ENCODE results near the gene CREB5. TPM values are rescaled to one million over a fixed set of nuclear protein-coding genes. Genes with fewer than 3 reads are reported as not detected.

Gene CREB5
- total RNA-seq, 4 donors from 2014 or later, result 0.88 to 31.4 (median 15.9) TPM

DNA sequence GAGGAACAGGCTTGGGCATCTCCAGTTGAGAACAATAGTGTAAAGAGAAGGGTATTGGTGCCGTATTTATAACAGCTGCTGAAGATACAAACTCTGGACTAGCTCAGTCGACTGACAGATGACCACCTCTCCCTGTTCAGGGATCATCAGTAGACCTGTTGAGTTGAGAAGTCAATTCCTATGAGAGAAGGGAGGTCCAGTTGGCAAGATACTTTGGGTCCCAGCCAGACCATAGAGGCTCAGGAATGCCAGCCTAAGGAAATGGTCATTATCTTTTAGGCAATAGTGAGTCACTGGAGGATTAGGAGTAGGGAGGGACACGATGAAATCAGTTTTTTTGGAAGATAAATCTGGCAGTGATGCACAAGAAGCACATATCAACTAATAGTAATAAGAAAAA, 342.9 kb downstream of the CREB5 start:
- Histone ChIP-seq H3K9me3 (no peaks in the 10 kb centered on the region), H3K27ac (no peak overlapping the region), H3K4me3 (no peak overlapping the region), H3K36me3 (no peaks in the 10 kb centered on the region), H3K4me1 (no peaks in the 10 kb centered on the region), H3K27me3 (no peaks in the 10 kb centered on the region)
- no peak for DNase-seq
- TF ChIP-seq POLR2A (IDR thresholded peaks at IDR 0.05), result no peak
- TF ChIP-seq CTCF (IDR thresholded peaks at IDR 0.05), result no peak

DNA sequence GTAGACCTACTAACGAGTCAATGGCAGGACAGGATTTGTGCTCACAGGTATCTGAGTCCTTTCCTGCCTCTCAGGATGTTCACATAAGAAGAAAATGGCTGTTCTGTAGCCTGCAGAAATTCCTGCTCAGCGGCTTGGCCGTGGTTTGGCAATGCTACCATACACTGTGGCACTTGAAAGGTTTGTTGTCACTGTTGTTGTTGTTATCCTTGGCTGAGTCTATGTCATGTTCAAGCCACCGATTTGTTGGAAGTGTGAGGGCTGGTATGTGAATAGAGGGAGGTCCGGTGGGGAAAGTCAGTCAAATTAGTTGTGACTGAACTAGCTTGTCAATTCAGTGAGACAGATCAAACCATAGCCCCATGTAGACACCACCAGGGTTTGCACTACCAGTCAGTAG, 345.9 kb downstream of the CREB5 start:
- no peaks in the 10 kb centered on the region for H3K27me3 ChIP-seq
- H3K9me3 ChIP-seq, result no peaks in the 10 kb centered on the region
- no peak for TF ChIP-seq POLR2A (IDR thresholded peaks at IDR 0.05)
- TF ChIP-seq CTCF (IDR thresholded peaks at IDR 0.05), result no peak
- H3K27ac ChIP-seq, result no peak overlapping the region
- no peak for DNase-seq
- H3K4me3 ChIP-seq, result no peak overlapping the region
- no peaks in the 10 kb centered on the region for H3K36me3 ChIP-seq
- no peaks in the 10 kb centered on the region for H3K4me1 ChIP-seq

- Histone ChIP-seq H3K27ac (no peak overlapping the region), H3K4me3 (no peak overlapping the region), H3K36me3 (no peaks in the 10 kb centered on the region), H3K4me1 (no peaks in the 10 kb centered on the region), H3K9me3 (no peaks in the 10 kb centered on the region), H3K27me3 (no peaks in the 10 kb centered on the region)
- DNase-seq, result no peak
- TF ChIP-seq CTCF (IDR thresholded peaks at IDR 0.05) (no peak), POLR2A (IDR thresholded peaks at IDR 0.05) (no peak)
Observed at GRCh38 chr7:28759475-28759971, 347.2 kb downstream of the CREB5 start.

DNA sequence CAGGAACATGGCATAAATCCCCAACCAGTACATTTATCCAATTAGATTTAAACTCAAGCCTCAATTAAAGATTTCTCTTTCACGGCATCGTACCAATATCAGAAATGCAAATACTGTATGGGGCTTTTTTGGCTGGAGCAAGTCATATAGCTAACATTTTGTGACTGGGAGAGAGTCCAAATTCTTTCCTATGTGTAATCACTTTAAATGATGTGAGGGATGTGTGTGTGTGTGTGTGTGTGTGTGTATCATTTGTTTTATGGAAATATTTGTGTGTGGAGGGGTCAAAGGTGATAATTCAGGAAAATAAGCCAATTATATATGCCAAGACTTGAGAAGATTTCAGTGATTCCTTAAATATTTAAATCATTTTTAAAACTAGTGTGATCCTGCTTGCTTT, 349.2 kb downstream of the CREB5 start:
- H3K27ac ChIP-seq, result no peak overlapping the region
- no peak for DNase-seq
- H3K27me3 ChIP-seq, result no peaks in the 10 kb centered on the region
- no peaks in the 10 kb centered on the region for H3K9me3 ChIP-seq
- no peaks in the 10 kb centered on the region for H3K36me3 ChIP-seq
- H3K4me1 ChIP-seq, result no peaks in the 10 kb centered on the region
- TF ChIP-seq CTCF (IDR thresholded peaks at IDR 0.05) (no peak), POLR2A (IDR thresholded peaks at IDR 0.05) (no peak)
- no peak overlapping the region for H3K4me3 ChIP-seq

DNA sequence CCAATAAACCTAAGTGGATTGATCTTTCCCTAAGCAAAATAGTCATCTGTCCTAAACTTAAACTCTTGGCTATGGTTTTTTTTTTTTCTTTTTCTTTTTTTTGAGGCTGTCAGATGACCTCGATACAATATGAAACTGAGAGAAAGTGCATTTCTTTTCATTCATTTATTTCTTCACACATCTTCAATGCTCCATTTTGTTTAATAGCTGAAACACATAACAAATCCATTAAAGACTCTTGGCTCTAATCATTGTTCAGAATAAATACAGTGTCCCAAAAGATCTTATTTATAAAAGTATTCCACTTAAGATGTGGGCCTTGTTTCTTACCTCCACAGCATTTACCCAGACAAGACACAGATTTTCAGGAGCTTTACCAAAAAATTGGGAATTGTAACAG, 350.3 kb downstream of the CREB5 start:
- Histone ChIP-seq H3K27me3 (no peaks in the 10 kb centered on the region), H3K36me3 (no peaks in the 10 kb centered on the region), H3K4me1 (no peaks in the 10 kb centered on the region), H3K27ac (no peak overlapping the region), H3K4me3 (no peak overlapping the region), H3K9me3 (no peaks in the 10 kb centered on the region)
- TF ChIP-seq POLR2A (IDR thresholded peaks at IDR 0.05) (no peak), CTCF (IDR thresholded peaks at IDR 0.05) (no peak)
- DNase-seq, result no peak

GRCh38 chr7:28766359-28766758, 354.0 kb downstream of the CREB5 start:
- TF ChIP-seq POLR2A (IDR thresholded peaks at IDR 0.05) (no peak), CTCF (IDR thresholded peaks at IDR 0.05) (no peak)
- H3K27me3 ChIP-seq, result no peaks in the 10 kb centered on the region
- no peak for DNase-seq
- H3K36me3 ChIP-seq, result no peaks in the 10 kb centered on the region
- H3K4me1 ChIP-seq, result no peaks in the 10 kb centered on the region
- H3K27ac ChIP-seq, result no peak overlapping the region
- H3K9me3 ChIP-seq, result no peaks in the 10 kb centered on the region
- no peak overlapping the region for H3K4me3 ChIP-seq
